H1 (cell line): ENCODE measurements around the gene SMARCD2. TPM values are rescaled to one million over a fixed set of nuclear protein-coding genes. Genes with fewer than 3 reads are reported as not detected.

Experiments
- CTCF ChIA-PET: fragments of 300-600 bp; sonication (Branson Sonifier 250); formaldehyde crosslinking; loops from one replicate; lab custom pipeline; 2021; ENCODE audit not compliant: partially characterized antibody; lab: Charles Lee
- POLR2A ChIA-PET: fragments of 300-600 bp; sonication (Branson Sonifier 250); formaldehyde crosslinking; loops from one replicate; lab custom pipeline; 2021; ENCODE audit warnings: inconsistent platforms; ENCODE audit not compliant: partially characterized antibody; lab: Charles Lee
- DNase-seq, 2 experiments: peaks; one replicate each; pipeline versions ENCODE4 v3.0.0 to v3.0.0-alpha.2; 2010 to 2022; ENCODE audit warnings: low spot score in 2 of 2, low read depth in 1 of 2, mixed read lengths in 1 of 2
- FAIRE-seq: peaks from 2 replicates; lab custom pipeline; 2011; peaks lifted over from hg19 to GRCh38; lab: Jason Lieb, UNC
- H2AFZ ChIP-seq: 2 replicates; pipeline ENCODE4 v1.8.1; 2012; ENCODE audit warnings: low read length, inconsistent platforms
- H2AK5ac ChIP-seq: 2 replicates; pipeline ENCODE4 v1.6.1; 2013; ENCODE audit warnings: low read depth, low read length
- H2BK120ac ChIP-seq: replicated peaks from 2 replicates; pipeline ENCODE3; 2013; ENCODE audit warnings: low read depth, low read length, inconsistent platforms
- H2BK12ac ChIP-seq: 2 replicates; pipeline ENCODE4 v1.6.1; 2013; ENCODE audit warnings: low read depth, low read length
- H2BK15ac ChIP-seq: 2 replicates; pipeline ENCODE4 v1.6.1; 2013; ENCODE audit warnings: low read length
- H2BK20ac ChIP-seq: 2 replicates; pipeline ENCODE4 v1.6.1; 2013; ENCODE audit warnings: low read length
- H2BK5ac ChIP-seq: 2 replicates; pipeline ENCODE4 v1.6.1; 2013; ENCODE audit warnings: low read depth, low read length
- H3K14ac ChIP-seq: 2 replicates; pipeline ENCODE4 v1.6.1; 2013; ENCODE audit warnings: inconsistent platforms; ENCODE audit not compliant: insufficient read length
- H3K18ac ChIP-seq: 2 replicates; pipeline ENCODE4 v1.6.1; 2013; ENCODE audit warnings: low read length; ENCODE audit errors: extremely low read depth
- H3K23ac ChIP-seq: 2 replicates; pipeline ENCODE4 v1.6.1; 2013; ENCODE audit warnings: inconsistent platforms; ENCODE audit not compliant: insufficient read length
- H3K23me2 ChIP-seq: 2 replicates; pipeline ENCODE4 v1.6.1; 2013; ENCODE audit warnings: low read depth, low read length
- H3K27ac ChIP-seq: 2 replicates; pipeline ENCODE4 v1.6.1; 2011; ENCODE audit warnings: low read depth, low read length, inconsistent platforms
- H3K27me3 ChIP-seq, 4 experiments: replicated peaks in 1 of 4; 1 replicate in 1 of 4; 2 replicates in 3 of 4; pipeline versions ENCODE4 v1.6.1 to v1.8.1; 2011 to 2013; ENCODE audit warnings: low read length in 3 of 4, mild to moderate bottlenecking in 3 of 4, inconsistent platforms in 2 of 4, mixed read lengths in 2 of 4, moderate library complexity in 1 of 4; ENCODE audit not compliant: control insufficient read depth in 3 of 4, insufficient read depth in 3 of 4; ENCODE audit errors: extremely low read depth in 1 of 4
- H3K36me3 ChIP-seq, 4 experiments: 2 replicates each; pipeline versions ENCODE4 v1.6.1 to v1.8.1; 2011 to 2013; ENCODE audit warnings: mild to moderate bottlenecking in 4 of 4, low read length in 3 of 4, moderate library complexity in 2 of 4, control low read depth in 1 of 4, inconsistent platforms in 1 of 4; ENCODE audit not compliant: insufficient read depth in 4 of 4, control insufficient read depth in 2 of 4
- H3K4ac ChIP-seq: replicated peaks from 2 replicates; pipeline ENCODE3; 2013; ENCODE audit warnings: low read length, low read depth, mixed read lengths, inconsistent platforms; ENCODE audit not compliant: insufficient read length
- H3K4me1 ChIP-seq, 4 experiments: replicated peaks in 1 of 4; 1 replicate in 1 of 4; 2 replicates in 3 of 4; pipeline versions ENCODE4 v1.6.1 to v1.8.1; 2011 to 2013; ENCODE audit warnings: low read length in 3 of 4, inconsistent platforms in 2 of 4, mixed read lengths in 1 of 4; ENCODE audit not compliant: insufficient read depth in 4 of 4, control insufficient read depth in 3 of 4
- H3K4me2 ChIP-seq, 2 experiments: 2 replicates each; pipeline versions ENCODE4 v1.6.1 to v1.8.1; 2011 to 2013; ENCODE audit warnings: low read depth in 2 of 2, low read length in 2 of 2, control low read depth in 1 of 2, inconsistent platforms in 1 of 2, mild to moderate bottlenecking in 1 of 2; ENCODE audit not compliant: insufficient read depth in 1 of 2
- H3K4me3 ChIP-seq, 4 experiments: fragments of 200-600, 300-600 bp in 1 of 4; sonication (generic), shearing (Covaris generic), sonication (Bioruptor Twin) in 1 of 4; 2 replicates each; pipeline versions ENCODE4 v1.5.1 to v1.8.1; 2011 to 2016; ENCODE audit warnings: low read length in 4 of 4, low read depth in 3 of 4, control low read depth in 2 of 4, inconsistent platforms in 2 of 4, mild to moderate bottlenecking in 2 of 4, mixed read lengths in 1 of 4, moderate library complexity in 1 of 4; ENCODE audit not compliant: insufficient read depth in 2 of 4; ENCODE audit errors: extremely low read depth in 1 of 4
- H3K56ac ChIP-seq: replicated peaks from 2 replicates; pipeline ENCODE3; 2013; ENCODE audit warnings: low read depth, mild to moderate bottlenecking, mixed read lengths, low read length, inconsistent platforms; ENCODE audit not compliant: insufficient read length
- H3K79me1 ChIP-seq: 2 replicates; pipeline ENCODE4 v1.6.1; 2013; ENCODE audit warnings: low read depth, low read length, control low read depth
- H3K79me2 ChIP-seq, 2 experiments: 2 replicates each; pipeline versions ENCODE4 v1.6.1 to v1.8.1; 2012 to 2013; ENCODE audit warnings: low read length in 2 of 2, mild to moderate bottlenecking in 2 of 2, inconsistent platforms in 1 of 2; ENCODE audit not compliant: insufficient read depth in 2 of 2, control insufficient read depth in 1 of 2
- H3K9ac ChIP-seq, 4 experiments: replicated peaks in 1 of 4; 1 replicate in 1 of 4; 2 replicates in 3 of 4; pipeline versions ENCODE4 v1.6.1 to v1.8.1; 2011 to 2013; ENCODE audit warnings: low read depth in 3 of 4, low read length in 3 of 4, control low read depth in 2 of 4, mild to moderate bottlenecking in 2 of 4, moderate library complexity in 2 of 4, inconsistent platforms in 1 of 4; ENCODE audit errors: extremely low read depth in 1 of 4
- H3K9me3 ChIP-seq, 2 experiments: 2 replicates each; pipeline versions ENCODE4 v1.6.1 to v1.8.1; 2012 to 2013; ENCODE audit warnings: mild to moderate bottlenecking in 2 of 2, moderate library complexity in 2 of 2, control low read depth in 1 of 2, inconsistent platforms in 1 of 2, low read depth in 1 of 2, low read length in 1 of 2, mixed read lengths in 1 of 2; ENCODE audit not compliant: insufficient read depth in 2 of 2
- H4K20me1 ChIP-seq, 2 experiments: replicated peaks in 1 of 2; 2 replicates each; pipeline versions ENCODE3 to v1.8.1; 2011 to 2013; ENCODE audit warnings: inconsistent platforms in 2 of 2, low read length in 2 of 2, mild to moderate bottlenecking in 1 of 2; ENCODE audit not compliant: insufficient read depth in 2 of 2, control insufficient read depth in 1 of 2
- H4K5ac ChIP-seq: 2 replicates; pipeline ENCODE4 v1.6.1; 2013; ENCODE audit warnings: low read length, low read depth, mixed read lengths, inconsistent platforms; ENCODE audit not compliant: insufficient read length
- H4K8ac ChIP-seq: 2 replicates; pipeline ENCODE4 v1.8.0; 2013; ENCODE audit warnings: mild to moderate bottlenecking, moderate library complexity, low read length, inconsistent platforms; ENCODE audit not compliant: insufficient read depth; ENCODE audit errors: extremely low read depth
- H4K91ac ChIP-seq: replicated peaks from 2 replicates; pipeline ENCODE3; 2013; ENCODE audit warnings: low read length, mixed read lengths, inconsistent platforms; ENCODE audit not compliant: insufficient read length
- POLR2A ChIP-seq, 2 experiments: IDR thresholded peaks; 1 replicate in 1 of 2; 2 replicates in 1 of 2; pipeline ENCODE4 v1.6.1; 2011; ENCODE audit warnings: low read depth in 2 of 2, low read length in 2 of 2, mild to moderate bottlenecking in 2 of 2; ENCODE audit errors: control extremely low read depth in 1 of 2
- POLR2AphosphoS5 ChIP-seq: IDR thresholded peaks from 2 replicates; pipeline ENCODE4 v1.6.1; 2011; ENCODE audit warnings: low read depth, low read length
- TBP ChIP-seq: IDR thresholded peaks from 2 replicates; pipeline ENCODE4 v1.6.1; 2011; ENCODE audit warnings: low read depth, low read length, improper control_type of control experiment
- WGBS, 2 experiments: shearing (Covaris generic) in 1 of 2; methylation state at CpG; one replicate each; pipeline versions ENCODE4 v1.1.6 to v1.1.7; 2013 to 2015; ENCODE audit warnings: low lambda C conversion rate in 2 of 2, mixed read lengths in 2 of 2, inconsistent platforms in 1 of 2, low coverage in 1 of 2, missing lambda C conversion rate in 1 of 2; ENCODE audit not compliant: insufficient replicate concordance in 2 of 2, insufficient coverage in 1 of 2, insufficient read length in 1 of 2; ENCODE audit errors: extremely low coverage in 1 of 2, missing lambda C conversion rate in 1 of 2; 5-methylcytosine and 5-hydroxymethylcytosine counted together
- polyA plus RNA-seq, 7 experiments: library from polyadenylated mRNA; depleted of rRNA in 3 of 7; stranded (reverse) in 5 of 7; unstranded in 2 of 7; fragments of >200 nt in 5 of 7; fragments of 200-250 nt in 2 of 7; gene quantifications; 1 replicate in 5 of 7; 2 replicates in 1 of 7; 4 replicates in 1 of 7; pipeline versions ENCODE4 v1.2.1 to v1.2.3, GENCODE V29; 2011 to 2013; ENCODE audit warnings: missing spikeins in 2 of 7, mixed read lengths in 2 of 7
- total RNA-seq: library from RNA; stranded (reverse); fragmentation: NEBNext Ultra II Directional; extraction: Animal tissue kit (Norgen Biotek cat#: 25700); gene quantifications from 2 replicates; pipeline ENCODE4 v1.2.1, GENCODE V29; 2021

Gene SMARCD2
- total and polyA plus RNA-seq, 2 of the 8 experiments (the other 6 are each of a cell fraction or from before 2014, with no cell fraction given): 90.0 to 92.2 TPM

DNA sequence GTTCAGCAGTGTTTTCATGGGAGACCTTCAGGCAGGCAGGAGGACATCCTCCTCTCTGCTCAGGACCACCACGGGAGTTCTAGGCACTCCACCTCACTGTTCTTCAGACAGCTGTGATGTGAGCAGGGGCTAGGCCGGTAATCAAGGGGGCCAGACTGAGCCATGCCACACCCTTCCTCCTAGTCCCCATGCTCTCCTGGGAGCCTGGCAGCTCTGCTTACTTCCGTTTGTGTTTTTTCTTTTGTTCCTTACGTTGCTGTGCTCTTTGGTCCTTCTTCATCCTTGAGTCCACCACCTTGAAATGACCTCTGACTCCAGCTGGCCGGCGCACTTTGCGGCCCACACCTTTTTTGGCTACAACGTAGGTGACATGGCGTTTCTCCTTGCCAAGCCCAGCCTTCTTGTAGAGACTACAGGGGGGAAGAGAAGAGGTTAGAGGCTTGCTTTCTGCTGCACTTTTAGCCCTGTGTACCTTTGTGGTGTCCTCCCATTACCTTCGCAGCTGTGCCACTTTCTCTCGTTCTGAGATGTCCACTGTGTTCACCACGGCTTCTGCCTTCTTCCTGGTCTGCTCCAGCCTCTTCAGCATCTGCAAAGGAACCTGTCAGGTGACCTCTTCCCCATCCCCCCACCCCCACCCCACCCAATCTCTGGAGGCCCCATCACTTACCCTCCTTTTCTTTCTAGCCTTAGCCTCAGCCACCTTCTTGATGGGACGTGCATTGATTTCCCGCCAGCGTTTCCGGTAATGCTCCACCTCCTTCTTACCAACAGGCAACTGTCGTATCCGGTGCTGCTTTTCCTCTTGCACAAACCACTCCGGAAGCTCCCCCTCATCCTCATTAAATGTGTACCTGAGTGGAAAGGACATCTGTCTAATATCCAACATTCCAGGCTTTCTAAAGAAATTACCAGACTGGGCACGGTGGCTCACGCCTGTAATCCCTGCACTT is 22.6 kb downstream of the SMARCD2 start:
- H3K79me2 ChIP-seq: no peaks in the 10 kb centered on the region; a peak in 1 of 4 replicates
- H3K18ac ChIP-seq: no peak overlapping the region
- H2BK20ac ChIP-seq: no peak overlapping the region
- FAIRE-seq: no peak
- DNase-seq: peak in 1 of 2 experiments; percentile 35
- H2AK5ac ChIP-seq: no peak overlapping the region
- no peaks in the 10 kb centered on the region for H3K23me2 ChIP-seq
- POLR2A ChIA-PET: interaction anchor here (1.3 to 32.3 kb wide), 5 partner anchors 1 to 132 kb away, joined by 3 to 593 read pairs (median 481); partner anchors contain the start of genes CCDC47, DDX42, FTSJ3 and PSMC5
- CTCF ChIA-PET: interaction anchor here (0.6 to 7.5 kb wide), 8 partner anchors 8 to 37 kb away, joined by 3 to 61 read pairs (median 4); no protein-coding TSS in a partner anchor
- no peaks in the 10 kb centered on the region; the same call in none of the 2 replicates for H3K79me1 ChIP-seq
- no peak overlapping the region for H2AFZ ChIP-seq
- H2BK5ac ChIP-seq: no peak overlapping the region
- no peak overlapping the region for H2BK15ac ChIP-seq
- 92% methylated on average over 20 of the region's 21 CpGs; no CpG with 5 or more reads in 1 of the 2 experiments for WGBS, 2 experiments
- no peak overlapping the region for H3K23ac ChIP-seq
- H4K91ac ChIP-seq: no peak overlapping the region
- peaks cover 62 to 97% (median 94%) of the 10 kb centered on the region in 4 experiments for H3K36me3 ChIP-seq
- no peak overlapping the region for H2BK120ac ChIP-seq
- no peaks in the 10 kb centered on the region for H3K4me1 ChIP-seq
- H3K27me3 ChIP-seq: no peaks in the 10 kb centered on the region
- no peak overlapping the region for H2BK12ac ChIP-seq
- no peak overlapping the region for H4K5ac ChIP-seq
- H3K9me3 ChIP-seq: no peaks in the 10 kb centered on the region
- no peak overlapping the region for H3K14ac ChIP-seq
- H3K9ac ChIP-seq: no peak overlapping the region; a peak in 1 of 7 replicates
- H3K56ac ChIP-seq: no peak overlapping the region
- TF ChIP-seq TBP (no peak), POLR2A (IDR thresholded peaks at IDR 0.05; ENCODE audit: control extremely low read depth in 1 of 2, low read depth in 2 of 2, low read length in 2 of 2) (peak; percentile 10 to 61; a peak in 2 of 3 replicates), POLR2AphosphoS5 (peak; percentile 60; the same call in 1 of the 2 replicates)
- no peak overlapping the region for H4K8ac ChIP-seq
- H4K20me1 ChIP-seq: peaks cover 9 to 34% of the 10 kb centered on the region in 2 experiments
- H3K27ac ChIP-seq: no peak overlapping the region
- H3K4me2 ChIP-seq: no peak overlapping the region
- H3K4me3 ChIP-seq: no peak overlapping the region
- H3K4ac ChIP-seq: no peak overlapping the region
